DMS153 (cell line): Measurements from ENCODE around the gene BTRC.
"Not testable (repeated sequence)": the region's sequence is repeated elsewhere in the genome, so short reads cannot be mapped to it uniquely, and the experiment has no call there.

Source experiments
- DNase-seq: peaks from one replicate; lab custom pipeline; 2025; lab: John Stamatoyannopoulos, UW

Gene BTRC

DNA sequence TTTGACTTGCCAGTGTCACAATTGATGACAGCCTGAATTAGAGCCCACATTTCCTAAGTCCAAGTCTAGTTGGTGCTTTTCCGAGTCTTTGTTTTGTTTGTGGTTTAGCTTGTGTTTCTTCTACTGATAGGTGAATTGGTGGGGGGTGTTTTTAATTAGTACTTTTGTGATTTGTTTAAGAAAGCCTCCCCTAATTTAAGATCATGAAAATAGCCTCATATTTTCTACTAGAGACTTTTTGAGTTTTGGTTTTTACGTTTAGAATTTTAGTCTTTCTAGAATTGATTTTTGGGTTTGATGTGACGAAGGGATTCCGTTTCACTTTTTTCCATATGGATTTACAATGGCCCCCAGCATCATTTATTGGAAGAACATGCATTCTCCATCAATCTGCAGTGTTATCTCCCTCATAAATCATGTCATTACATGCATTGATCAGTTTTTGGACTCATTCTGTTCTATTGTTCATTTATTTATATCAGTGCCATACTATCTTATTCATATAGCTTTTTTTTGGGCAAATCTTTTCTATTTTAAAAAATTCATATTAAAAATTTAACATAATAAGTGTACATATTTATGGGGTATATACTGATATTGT is 32.8 kb downstream of the BTRC start:
- no peak for DNase-seq

DNA sequence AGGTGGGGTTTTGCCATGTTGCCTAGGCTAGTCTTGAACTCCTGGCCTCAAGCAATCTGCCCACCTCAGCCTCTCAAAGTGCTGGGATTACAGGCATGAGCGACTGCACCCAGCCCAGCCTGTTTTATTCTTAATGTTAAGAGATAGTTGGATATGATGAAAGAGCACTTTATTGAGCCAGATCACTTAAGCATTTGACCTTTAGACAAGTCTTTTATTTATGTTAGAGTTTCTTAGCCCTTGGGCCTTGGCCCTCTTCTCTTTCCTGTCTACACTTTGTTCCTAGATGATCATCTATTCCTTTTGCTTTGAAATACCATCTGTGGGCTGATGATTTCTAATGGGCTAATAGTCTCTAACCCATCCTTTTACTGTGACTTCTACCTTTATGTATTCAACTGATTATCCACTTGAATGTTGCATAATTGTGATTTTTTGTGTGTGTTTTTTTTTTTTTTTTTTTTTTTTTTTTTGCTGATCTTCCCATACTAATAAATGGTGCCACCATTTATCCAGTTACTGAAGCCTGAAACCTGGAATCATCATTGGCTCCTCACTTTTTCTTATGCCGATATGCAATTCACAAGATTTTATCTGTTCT is 34.8 kb downstream of the BTRC start:
- no peak for DNase-seq

DNA sequence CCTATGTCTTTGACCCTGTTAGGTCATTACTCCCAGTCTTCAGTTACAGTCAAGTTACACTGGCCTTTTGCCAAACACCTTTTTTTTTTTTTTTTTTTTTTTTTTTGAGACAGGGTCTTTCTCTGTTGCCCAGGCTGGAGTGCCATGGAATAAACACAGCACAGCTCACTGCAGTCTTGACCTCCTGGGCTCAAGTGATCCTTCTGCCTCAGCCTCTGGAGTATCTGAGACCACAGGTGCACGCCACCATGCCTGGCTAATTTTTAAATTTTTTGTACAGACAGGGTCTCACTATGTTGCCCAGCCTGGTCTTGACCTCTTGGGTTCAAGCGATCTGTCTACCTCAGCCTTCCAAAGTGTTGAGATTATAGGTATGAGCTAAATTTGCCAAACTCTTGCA is 35.6 kb downstream of the BTRC start:
- not testable (repeated sequence) for DNase-seq

DNA sequence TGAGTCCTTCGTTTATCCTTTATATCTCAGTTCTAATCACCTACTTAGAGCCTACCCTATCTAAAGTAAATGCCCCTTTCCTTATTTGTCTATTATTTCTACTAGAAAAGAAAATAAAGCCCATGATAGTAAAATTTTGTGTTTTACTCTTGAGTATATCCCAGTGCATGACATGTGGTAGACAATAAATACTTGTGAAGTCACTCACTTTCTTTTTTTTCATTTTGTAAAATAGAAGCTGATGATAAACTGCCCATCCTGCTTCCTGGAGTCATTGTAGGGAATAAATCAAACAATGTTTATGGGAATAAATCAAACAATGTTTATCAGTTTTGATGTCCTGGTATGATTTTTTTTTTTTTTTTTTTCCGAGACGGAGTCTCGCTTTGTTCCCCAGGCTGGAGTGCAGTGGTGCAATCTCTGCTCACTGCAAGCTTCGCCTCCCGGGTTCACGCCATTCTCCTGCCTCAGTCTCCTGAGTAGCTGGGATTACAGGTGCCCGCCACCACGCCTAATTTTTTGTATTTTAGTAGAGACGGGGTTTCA is 36.1 kb downstream of the BTRC start:
- DNase-seq, result no peak

DNA sequence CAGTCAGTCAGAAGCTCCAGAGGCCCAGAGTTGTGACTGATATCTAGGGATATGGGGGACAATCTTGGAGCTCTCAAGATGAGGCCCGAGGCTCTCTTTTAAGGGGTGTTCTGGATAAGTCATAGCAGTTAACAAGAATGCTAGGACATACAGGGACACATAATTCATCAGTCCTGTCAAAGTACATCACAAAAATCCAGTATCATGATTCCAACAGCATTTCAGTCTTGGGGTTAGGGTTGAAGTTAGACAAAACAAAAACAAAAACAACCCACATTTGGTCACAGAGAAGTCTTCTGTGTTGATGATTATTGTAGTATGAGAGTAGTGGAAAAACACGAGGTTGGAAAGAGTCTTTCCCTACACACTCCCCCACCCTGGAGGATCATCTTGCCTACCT is 39.4 kb downstream of the BTRC start:
- no peak for DNase-seq

DNA sequence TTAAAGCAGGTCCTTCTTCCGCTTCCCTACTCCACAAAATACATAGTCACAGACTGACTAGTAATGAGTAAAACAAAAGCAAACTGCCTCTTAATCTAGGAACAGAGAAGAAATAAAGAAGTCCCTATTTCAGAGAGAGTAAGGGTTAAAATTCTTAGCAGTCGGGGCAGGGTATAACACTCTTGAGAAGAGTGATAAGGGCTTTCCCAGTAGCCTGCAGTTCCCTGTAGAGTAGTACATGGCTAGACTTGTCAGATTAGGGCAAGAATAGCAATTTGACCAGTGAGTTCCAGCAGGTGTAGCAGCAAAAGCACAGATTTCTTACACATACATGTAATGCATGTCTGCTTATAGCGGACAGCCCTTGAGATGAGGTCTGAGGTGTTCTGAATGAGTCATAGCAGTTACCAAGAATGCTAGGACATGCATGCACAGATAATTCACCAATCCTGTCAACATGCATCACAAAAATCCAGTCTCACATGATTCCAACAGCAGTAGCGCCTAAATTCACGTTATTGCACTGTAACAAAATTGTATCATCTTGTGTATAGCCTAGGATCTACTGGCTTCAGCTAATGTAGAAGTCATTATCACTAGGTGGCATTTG is 40.7 kb downstream of the BTRC start:
- DNase-seq, result no peak

DNA sequence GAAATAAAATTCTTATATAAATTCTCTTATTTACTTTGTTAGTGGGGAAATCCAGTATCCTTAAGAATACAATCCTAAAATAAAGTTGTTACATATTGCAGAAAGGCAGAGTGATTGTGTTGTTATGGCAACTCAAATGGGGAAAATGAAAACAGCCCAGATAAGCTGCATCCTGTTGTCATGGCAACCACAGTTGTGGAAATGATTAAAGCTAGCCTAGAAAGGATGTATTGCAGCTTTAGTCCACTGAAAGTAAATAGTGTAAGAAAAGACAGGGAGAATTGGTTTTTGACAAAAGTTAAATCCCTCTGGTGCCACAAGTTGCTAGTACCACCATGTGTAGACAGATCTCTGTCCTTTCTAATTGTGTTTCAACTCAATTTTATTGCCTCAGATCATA is 43.2 kb downstream of the BTRC start:
- DNase-seq, result no peak

DNA sequence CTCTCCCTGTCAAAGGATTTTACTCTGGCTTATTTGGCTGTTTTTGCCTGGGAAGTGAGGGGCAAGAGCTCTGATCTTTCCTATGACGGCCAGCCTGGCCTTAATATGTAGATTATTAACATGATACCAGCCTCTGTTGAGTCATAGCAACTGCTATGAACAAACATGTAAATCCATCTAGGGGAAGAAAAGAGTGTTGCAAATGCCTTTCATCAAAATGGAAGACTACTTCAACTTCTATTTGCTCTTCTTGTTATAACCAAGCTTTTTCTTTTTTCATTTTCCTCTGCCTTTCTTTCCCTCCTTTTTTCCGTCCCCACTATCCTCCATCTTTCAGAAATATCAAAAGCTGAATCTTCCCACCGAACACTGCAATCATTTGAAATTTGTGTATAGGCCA is 46.6 kb downstream of the BTRC start:
- no peak for DNase-seq

DNA sequence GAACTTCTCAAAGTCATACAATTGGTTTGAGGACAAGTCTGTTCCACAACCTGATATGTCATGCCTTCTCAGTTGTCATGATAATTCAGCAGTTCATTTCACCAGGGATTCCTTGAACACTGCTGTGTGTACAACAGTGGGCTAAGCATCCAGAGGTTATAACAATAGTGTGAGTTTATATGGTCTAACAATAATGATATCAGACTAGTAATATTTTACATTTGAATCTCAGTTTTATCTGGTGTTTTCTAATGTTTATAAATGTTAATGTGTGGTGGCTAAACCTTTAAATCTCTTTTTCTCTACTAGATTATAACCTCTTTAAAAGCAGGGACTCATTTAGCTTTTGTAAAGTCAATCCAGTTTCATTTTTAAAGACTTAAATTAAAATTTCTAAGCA is 48.7 kb downstream of the BTRC start:
- DNase-seq, result no peak

DNA sequence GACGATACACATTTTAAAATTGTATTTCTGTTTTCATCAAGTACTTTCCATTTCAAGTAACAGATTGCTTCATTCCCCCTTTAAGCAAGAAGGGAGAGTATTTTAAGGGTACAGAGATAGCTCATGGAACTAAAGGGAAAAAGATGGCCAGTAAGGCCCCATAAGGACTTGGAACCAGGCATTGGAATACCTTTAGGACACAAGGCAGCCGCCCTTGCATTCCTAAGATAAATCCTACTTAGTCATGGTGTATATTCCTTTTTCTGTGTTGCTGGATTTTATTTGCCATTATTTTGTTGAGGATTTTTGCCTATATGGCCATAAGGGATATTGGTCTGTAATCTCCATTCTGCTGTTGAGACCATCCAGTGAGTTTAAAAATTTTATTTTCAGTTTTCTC is 49.2 kb downstream of the BTRC start:
- no peak for DNase-seq

DNA sequence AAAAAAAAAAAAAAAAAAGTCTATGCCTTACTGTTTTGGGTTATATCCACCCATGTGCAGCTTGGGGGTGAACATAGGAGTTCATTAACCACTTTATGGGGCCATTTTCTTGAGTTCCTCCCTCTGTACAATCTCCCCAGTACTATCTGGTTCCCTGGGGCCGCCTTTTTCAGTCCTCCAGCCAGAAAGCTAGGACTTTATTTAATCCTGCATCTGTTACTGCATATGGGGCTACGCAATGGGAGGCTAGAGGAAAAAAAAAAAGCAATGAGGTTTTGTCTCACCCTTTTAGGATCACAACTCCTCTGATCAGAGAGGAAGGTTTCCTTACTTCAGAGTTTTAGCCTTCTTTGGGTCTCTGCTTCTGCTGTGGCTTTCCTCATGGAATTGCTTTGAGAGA is 51.0 kb downstream of the BTRC start:
- DNase-seq, result no peak

DNA sequence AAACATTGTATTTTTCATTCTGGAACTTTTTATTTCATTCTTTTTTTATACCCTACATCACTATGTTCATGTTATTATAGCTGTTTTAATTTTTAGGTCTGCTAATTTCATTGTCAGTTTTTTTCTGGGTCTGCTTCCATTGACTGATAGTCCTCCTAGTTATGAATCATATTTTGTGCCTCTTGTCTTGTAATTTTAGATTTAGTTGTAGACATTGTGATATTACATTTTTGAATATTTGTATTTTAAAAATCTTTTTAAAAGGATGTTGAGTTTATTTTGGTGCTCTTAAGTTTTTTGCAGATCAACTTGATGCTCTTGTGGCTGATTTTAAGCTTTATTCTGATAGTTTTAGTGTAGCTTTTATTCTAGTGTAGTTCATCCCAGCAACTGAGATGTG is 57.6 kb downstream of the BTRC start:
- DNase-seq, result no peak

DNA sequence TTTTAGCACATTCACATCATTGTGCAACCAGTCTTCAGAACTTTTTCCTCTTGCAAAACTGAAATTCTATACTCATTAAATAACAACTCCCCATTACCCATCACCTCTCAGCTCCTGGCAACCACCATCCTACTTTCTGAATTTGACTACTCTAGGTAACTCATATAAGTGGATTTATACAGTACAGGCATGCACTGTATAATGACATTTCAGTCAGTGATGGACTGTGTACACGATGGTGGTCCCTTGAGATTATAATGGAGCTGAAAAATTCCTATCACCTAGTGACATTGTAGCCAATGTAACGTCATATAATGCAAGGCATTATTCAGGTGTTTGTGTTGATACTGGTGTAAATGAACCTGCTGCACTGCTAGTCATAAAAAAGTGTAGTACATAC is 60.1 kb downstream of the BTRC start:
- no peak for DNase-seq

DNA sequence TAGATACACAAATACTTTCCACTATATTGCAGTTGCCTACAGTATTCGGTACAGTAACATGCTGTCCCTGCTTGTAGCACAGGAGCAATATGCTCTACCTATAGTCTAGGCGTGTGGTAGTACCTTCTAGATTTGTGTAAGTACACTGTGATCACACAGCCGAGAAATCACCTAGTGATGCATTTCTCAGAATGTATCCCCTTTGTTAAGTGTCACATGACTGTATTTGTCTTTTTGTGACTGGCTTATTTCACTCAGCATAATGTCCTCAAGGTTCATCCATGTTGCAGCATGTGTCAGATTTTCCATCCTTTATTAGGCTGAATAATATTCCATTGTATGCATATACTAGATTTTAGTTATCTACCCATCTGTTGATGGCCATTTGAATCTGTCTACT is 61.9 kb downstream of the BTRC start:
- no peak for DNase-seq

DNA sequence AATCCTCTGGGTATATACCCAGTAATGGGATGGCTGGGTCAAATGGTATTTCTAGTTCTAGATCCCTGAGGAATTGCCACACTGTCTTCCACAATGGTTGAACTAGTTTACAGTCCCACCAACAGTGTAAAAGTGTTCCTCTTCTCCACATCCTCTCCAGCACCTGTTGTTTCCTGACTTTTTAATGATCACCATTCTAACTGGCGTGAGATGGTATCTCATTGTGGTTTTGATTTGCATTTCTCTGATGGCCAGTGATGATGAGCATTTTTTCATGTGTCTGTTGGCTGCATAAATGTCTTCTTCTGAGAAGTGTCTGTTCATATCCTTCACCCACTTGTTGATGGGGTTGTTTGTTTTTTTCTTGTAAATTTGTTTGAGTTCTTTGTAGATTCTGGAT is 68.0 kb downstream of the BTRC start:
- not testable (repeated sequence) for DNase-seq

DNA sequence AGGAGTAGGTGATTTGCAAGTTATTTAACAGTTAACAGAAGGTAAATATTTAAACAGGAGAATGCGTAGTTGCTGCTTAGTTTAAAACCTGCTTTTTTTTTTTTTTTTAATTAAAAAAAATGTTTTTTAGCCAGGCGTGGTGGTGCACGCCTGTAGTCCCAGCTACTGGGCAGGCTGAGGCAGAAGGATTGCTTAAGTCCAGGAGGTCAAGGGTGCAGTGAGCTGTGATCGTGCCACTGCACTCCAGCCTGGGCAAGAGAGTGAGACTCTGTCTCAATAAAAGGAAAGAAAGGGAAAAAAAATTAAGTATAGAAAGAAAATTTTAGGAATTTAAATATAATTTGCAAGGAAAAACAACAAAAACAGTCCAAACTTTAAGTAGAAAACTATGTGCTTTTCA is 71.6 kb downstream of the BTRC start:
- DNase-seq, result no peak

DNA sequence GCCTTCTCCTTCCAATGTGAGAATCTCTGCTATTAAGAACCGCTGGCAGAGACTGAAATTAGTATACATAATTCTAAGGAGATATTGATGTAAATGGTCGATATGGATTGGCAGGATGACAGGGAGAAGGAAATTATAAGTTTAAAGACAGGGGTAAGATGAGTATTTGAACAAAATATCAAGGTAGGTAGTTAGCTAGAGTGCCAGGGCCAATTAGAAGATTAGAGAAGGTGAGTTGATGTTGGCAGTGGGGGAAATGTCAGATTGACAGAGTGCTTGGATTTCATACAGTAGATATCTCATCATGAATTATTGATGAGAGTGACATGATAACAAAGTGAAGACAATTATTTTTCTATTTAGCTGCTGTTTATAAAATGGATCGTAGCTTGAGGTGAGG is 74.1 kb downstream of the BTRC start:
- no peak for DNase-seq

DNA sequence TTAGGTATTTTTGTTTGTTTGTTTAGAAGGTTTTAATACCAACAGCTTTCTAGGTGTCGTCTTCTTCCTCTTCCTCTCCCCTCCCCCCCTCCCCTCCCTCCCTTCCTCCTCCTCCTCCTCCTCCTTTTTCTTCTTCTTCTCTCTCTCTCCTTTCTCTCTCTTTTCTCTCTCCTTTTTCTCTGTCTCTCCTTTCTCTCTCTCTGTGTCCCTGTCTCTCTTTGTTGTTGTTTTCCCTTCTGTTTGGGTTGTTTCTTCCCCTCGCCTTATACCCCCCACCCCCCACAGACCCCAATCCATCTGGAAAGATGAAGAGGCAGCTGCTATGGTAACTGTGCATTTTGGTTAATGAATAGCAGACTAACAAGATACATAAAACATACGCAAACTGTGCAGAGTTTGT is 75.5 kb downstream of the BTRC start:
- no peak for DNase-seq

DNA sequence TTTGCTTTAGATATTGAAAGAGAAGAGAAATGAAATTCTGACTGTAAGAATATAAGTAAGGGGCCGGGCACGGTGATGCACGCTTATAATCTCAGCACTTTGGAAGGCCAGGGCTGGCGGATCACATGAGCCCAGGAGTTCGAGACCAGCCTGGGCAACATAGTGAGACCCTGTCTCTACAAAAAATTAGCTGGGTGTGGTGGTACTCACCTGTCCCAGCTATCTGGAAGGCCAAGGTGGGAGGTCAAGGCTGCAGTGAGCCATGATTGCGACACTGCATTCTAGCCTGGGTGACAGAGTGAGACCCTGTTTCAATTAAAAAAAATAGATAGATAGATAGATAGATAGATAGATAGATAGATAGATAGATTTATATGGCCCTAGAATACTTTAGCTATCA is 82.3 kb downstream of the BTRC start:
- DNase-seq, result no peak

DNA sequence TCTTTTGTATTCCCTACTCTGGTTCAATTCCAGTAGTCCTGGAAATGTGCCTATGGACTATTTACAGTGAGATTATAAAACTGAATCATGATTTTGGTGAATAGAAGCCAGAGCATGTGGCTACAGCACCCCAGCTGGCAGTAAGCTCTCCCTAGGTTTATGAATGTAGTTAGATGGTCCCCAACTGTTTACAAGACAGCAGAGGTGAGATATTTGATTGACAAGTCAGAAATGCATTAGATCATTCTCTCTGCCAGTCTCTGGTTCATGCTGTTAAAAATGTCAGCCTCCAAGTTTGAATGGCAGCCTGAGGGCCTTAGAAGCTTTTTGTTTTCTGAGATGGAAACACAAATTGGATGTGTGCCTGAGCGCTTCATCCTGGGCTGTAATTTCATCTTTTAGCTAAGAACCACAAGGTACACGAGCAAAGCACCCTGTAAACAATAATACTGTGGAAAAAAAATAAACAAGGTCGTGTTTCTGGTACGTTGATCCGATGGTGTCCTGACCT is 85.0 kb downstream of the BTRC start:
- DNase-seq, result no peak

DNA sequence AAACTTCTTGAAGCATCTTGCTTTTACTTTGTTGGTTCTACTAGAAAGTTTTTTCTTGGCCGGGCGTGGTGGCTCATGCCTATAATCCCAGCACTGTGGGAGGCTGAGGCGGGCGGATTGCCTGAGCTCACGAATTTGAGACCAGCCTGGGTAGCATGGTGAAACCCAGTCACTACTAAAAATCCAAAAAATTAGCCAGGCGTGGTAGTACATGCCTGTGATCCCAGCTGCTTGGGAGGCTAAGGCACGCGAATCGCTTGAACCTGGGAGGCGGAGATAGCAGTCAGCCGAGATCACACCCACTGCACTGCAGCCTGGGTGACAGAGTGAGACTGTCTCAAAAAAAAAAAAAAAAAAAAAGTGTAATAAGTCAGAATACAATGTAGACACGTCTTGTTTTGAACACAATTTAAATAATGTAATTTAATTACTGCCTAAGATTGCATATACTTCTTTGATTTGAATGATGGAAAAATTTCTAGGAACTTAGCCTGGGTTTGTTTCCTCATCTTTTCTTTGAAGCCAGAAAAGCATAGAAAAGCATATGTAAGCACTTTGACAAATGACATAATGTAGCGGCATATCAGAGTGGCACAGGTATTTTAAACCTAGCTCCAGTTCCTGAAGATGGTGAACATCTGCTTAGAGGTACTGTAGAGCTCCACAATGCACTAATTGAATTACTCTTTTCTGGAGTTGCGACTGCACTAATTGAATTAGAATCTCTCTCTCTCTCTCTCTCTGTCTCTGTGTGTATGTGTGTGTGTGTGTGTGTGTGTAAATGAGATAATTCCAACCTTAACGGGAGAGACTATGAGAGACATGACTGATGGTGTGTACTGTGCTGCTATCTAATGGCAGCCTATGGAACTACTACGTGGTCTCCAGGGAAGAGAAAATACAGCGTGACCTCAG is 87.8 kb downstream of the BTRC start:
- peak; percentile 73 for DNase-seq

DNA sequence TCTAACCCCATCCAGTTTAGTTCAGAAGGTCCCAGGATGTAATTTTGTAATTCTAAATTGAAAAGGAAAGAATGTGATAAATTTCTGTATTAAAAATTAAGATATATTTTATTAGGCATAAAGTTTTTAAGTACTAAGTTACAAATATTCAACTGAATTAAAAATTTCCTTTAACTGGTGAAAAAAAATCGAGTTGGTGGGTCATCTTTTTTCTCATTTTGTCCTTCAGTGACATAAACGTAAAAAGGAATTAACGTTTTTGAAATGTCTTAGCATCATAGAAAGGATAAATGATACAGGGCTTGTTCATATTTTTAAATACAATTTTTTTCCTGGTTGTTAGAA is 88.5 kb downstream of the BTRC start:
- DNase-seq, result no peak
